Mucosa of rectum (tissue), 2 donors: ENCODE results near the gene NOG.

Experiments
- H3K27ac ChIP-seq, 2 donors: one replicate each; pipeline ENCODE4 v1.7.0; 2013; ENCODE audit warnings: inconsistent platforms in 2 of 2, low read depth in 2 of 2, low read length in 2 of 2
- H3K27me3 ChIP-seq, 2 donors: one replicate each; pipeline ENCODE4 v1.7.0; 2013; ENCODE audit warnings: low read length in 2 of 2; ENCODE audit not compliant: control insufficient read depth in 2 of 2, insufficient read depth in 2 of 2
- H3K36me3 ChIP-seq, 2 donors: one replicate each; pipeline ENCODE4 v1.7.0; 2013; ENCODE audit warnings: low read length in 2 of 2; ENCODE audit not compliant: control insufficient read depth in 2 of 2, insufficient read depth in 2 of 2
- H3K4me1 ChIP-seq, 2 donors: one replicate each; pipeline ENCODE4 v1.7.0; 2013; ENCODE audit warnings: low read length in 2 of 2, mild to moderate bottlenecking in 1 of 2; ENCODE audit not compliant: control insufficient read depth in 2 of 2, insufficient read depth in 2 of 2
- H3K4me3 ChIP-seq, 2 donors: one replicate each; pipeline ENCODE4 v1.7.0; 2013; ENCODE audit warnings: low read length in 2 of 2
- H3K9ac ChIP-seq, 2 donors: one replicate each; pipeline ENCODE4 v1.7.0; 2013; ENCODE audit warnings: low read length in 2 of 2, low read depth in 1 of 2, mild to moderate bottlenecking in 1 of 2
- H3K9me3 ChIP-seq, 2 donors: one replicate each; pipeline ENCODE4 v1.7.0; 2013; ENCODE audit warnings: low read length in 2 of 2; ENCODE audit not compliant: control insufficient read depth in 2 of 2
- donor health status: healthy.
- donor health status: Normal muscosa, but diverticular disease.

The NOG gene

GRCh38 chr17:56593646-56594319 lies at the start of gene NOG:
NOG (plus strand) TSS chr17:56593699; CDS start chr17:56594224, 525 bp downstream.
- Histone ChIP-seq H3K4me1 (peaks cover 9 to 12% of the 10 kb centered on the region in 2 donors), H3K27ac (no peak within 1 kb of the TSS), H3K27me3 (peaks cover 43 to 58% of the 10 kb centered on the region in 2 donors), H3K4me3 (peak within 1 kb of the TSS; percentile 47 to 65), H3K9ac (no peak within 1 kb of the TSS), H3K9me3 (no peaks in the 10 kb centered on the region), H3K36me3 (no peaks in the 10 kb centered on the region)

GRCh38 chr17:56545106-56545505 lies 48.4 kb upstream of the NOG start:
- Histone ChIP-seq H3K36me3 (no peaks in the 10 kb centered on the region), H3K4me3 (no peak overlapping the region), H3K27me3 (peaks cover 0 to 4% of the 10 kb centered on the region in 2 donors), H3K9me3 (no peaks in the 10 kb centered on the region), H3K4me1 (no peaks in the 10 kb centered on the region), H3K9ac (no peak overlapping the region), H3K27ac (no peak overlapping the region)

GRCh38 chr17:56545930-56546329 lies 47.6 kb upstream of the NOG start:
- no peak overlapping the region for H3K27ac ChIP-seq
- no peaks in the 10 kb centered on the region for H3K9me3 ChIP-seq
- no peak overlapping the region for H3K4me3 ChIP-seq
- H3K36me3 ChIP-seq = no peaks in the 10 kb centered on the region
- H3K4me1 ChIP-seq = no peaks in the 10 kb centered on the region
- H3K9ac ChIP-seq = no peak overlapping the region
- peaks cover 0 to 4% of the 10 kb centered on the region in 2 donors for H3K27me3 ChIP-seq

GRCh38 chr17:56548661-56549060 lies 44.8 kb upstream of the NOG start:
- peaks cover 0 to 2% of the 10 kb centered on the region in 2 donors for H3K9me3 ChIP-seq
- H3K4me1 ChIP-seq = no peaks in the 10 kb centered on the region
- no peak overlapping the region for H3K27ac ChIP-seq
- peaks cover 0 to 4% of the 10 kb centered on the region in 2 donors for H3K27me3 ChIP-seq
- H3K4me3 ChIP-seq = no peak overlapping the region
- no peak overlapping the region for H3K9ac ChIP-seq
- H3K36me3 ChIP-seq = no peaks in the 10 kb centered on the region

- Histone ChIP-seq H3K4me3 (no peak overlapping the region), H3K4me1 (no peaks in the 10 kb centered on the region), H3K27ac (no peak overlapping the region), H3K9ac (no peak overlapping the region), H3K27me3 (peaks cover 0 to 4% of the 10 kb centered on the region in 2 donors), H3K9me3 (peaks cover 0 to 2% of the 10 kb centered on the region in 2 donors), H3K36me3 (no peaks in the 10 kb centered on the region)
Measured at GRCh38 chr17:56549501-56549900, 44.0 kb upstream of the NOG start.

- H3K9me3 ChIP-seq = no peaks in the 10 kb centered on the region
- no peaks in the 10 kb centered on the region for H3K4me1 ChIP-seq
- H3K36me3 ChIP-seq = no peaks in the 10 kb centered on the region
- no peak overlapping the region for H3K4me3 ChIP-seq
- H3K27ac ChIP-seq = no peak overlapping the region
- H3K9ac ChIP-seq = no peak overlapping the region
- H3K27me3 ChIP-seq = no peaks in the 10 kb centered on the region
Measured at GRCh38 chr17:56557682-56558081, 35.8 kb upstream of the NOG start.

- H3K4me1 ChIP-seq = no peaks in the 10 kb centered on the region
- no peak overlapping the region for H3K4me3 ChIP-seq
- H3K9ac ChIP-seq = no peak overlapping the region
- H3K27ac ChIP-seq = no peak overlapping the region
- no peaks in the 10 kb centered on the region for H3K9me3 ChIP-seq
- H3K36me3 ChIP-seq = no peaks in the 10 kb centered on the region
- no peaks in the 10 kb centered on the region for H3K27me3 ChIP-seq
Measured at GRCh38 chr17:56558088-56558487, 35.4 kb upstream of the NOG start.

- no peaks in the 10 kb centered on the region for H3K4me1 ChIP-seq
- no peak overlapping the region for H3K27ac ChIP-seq
- H3K36me3 ChIP-seq = no peaks in the 10 kb centered on the region
- no peak overlapping the region for H3K9ac ChIP-seq
- H3K27me3 ChIP-seq = no peaks in the 10 kb centered on the region
- no peak overlapping the region for H3K4me3 ChIP-seq
- H3K9me3 ChIP-seq = no peaks in the 10 kb centered on the region
Measured at GRCh38 chr17:56570199-56570598, 23.3 kb upstream of the NOG start.

GRCh38 chr17:56571456-56571855 lies 22.0 kb upstream of the NOG start:
- no peaks in the 10 kb centered on the region for H3K9me3 ChIP-seq
- no peaks in the 10 kb centered on the region for H3K36me3 ChIP-seq
- H3K9ac ChIP-seq = no peak overlapping the region
- no peaks in the 10 kb centered on the region for H3K27me3 ChIP-seq
- H3K4me1 ChIP-seq = no peaks in the 10 kb centered on the region
- no peak overlapping the region for H3K27ac ChIP-seq
- H3K4me3 ChIP-seq = no peak overlapping the region

- Histone ChIP-seq H3K27ac (no peak overlapping the region), H3K27me3 (peaks cover 7 to 8% of the 10 kb centered on the region in 2 donors), H3K4me3 (no peak overlapping the region), H3K9me3 (no peaks in the 10 kb centered on the region), H3K9ac (no peak overlapping the region), H3K4me1 (peaks cover 0 to 3% of the 10 kb centered on the region in 2 donors), H3K36me3 (no peaks in the 10 kb centered on the region)
Measured at GRCh38 chr17:56577190-56577842, 16.2 kb upstream of the NOG start.
